Measurements from ENCODE around the gene LSM4.

GRCh38 chr19:18344582-18344950, 21.7 kb upstream of the LSM4 start:
- TF ChIP-seq CTCF (IDR thresholded peaks at IDR 0.05) (no peak), POLR2A (IDR thresholded peaks at IDR 0.05) (no peak)

Measured in right lobe of liver (tissue), 4 donors.